GM10248 (cell line): ENCODE measurements around the gene HKDC1.

Experiments used
- CTCF ChIA-PET: fragments of 300-600 bp; sonication (Branson Sonifier 250); formaldehyde crosslinking; extraction: SDS; loops from one replicate; lab custom pipeline; 2021; ENCODE audit warnings: antibody characterized with exemption; lab: Yijun Ruan, JAX
- POLR2A ChIA-PET: fragments of 350-650 bp; sonication (Branson Sonifier 250); formaldehyde crosslinking; extraction: SDS; loops from one replicate; lab custom pipeline; 2020; ENCODE audit warnings: antibody characterized with exemption; lab: Yijun Ruan, JAX
- DNase-seq: peaks from one replicate; pipeline ENCODE4 v3.0.0; 2012; ENCODE audit errors: extremely low spot score
- CTCF ChIP-seq: IDR thresholded peaks from 2 replicates; pipeline ENCODE4 v1.5.1; 2012; ENCODE audit warnings: mild to moderate bottlenecking, low read depth; ENCODE audit errors: extremely low read depth, missing control alignments, control extremely low read depth

Gene HKDC1

GRCh38 chr10:69311309-69311708 lies 91.2 kb downstream of the HKDC1 start:
- no peak for TF ChIP-seq CTCF
- CTCF ChIA-PET = interaction anchor here (1.2 kb wide), 1 partner anchor 97 kb away, joined by 4 read pairs; no protein-coding TSS in a partner anchor
- POLR2A ChIA-PET = interaction anchor here (0.6 kb wide), 1 partner anchor 350 kb away, joined by 3 read pairs; no protein-coding TSS in a partner anchor
- DNase-seq = no peak

- POLR2A ChIA-PET = no interaction called here
- no peak for TF ChIP-seq CTCF
- CTCF ChIA-PET = no interaction called here
- DNase-seq = no peak
Observed at GRCh38 chr10:69312528-69312927, 92.4 kb downstream of the HKDC1 start.

GRCh38 chr10:69315100-69315542 lies 95.0 kb downstream of the HKDC1 start:
- TF ChIP-seq CTCF = no peak
- POLR2A ChIA-PET = no interaction called here
- CTCF ChIA-PET = interaction anchor here (1.1 to 2.1 kb wide), 2 partner anchors 20 to 92 kb away, joined by 3 to 4 read pairs; no protein-coding TSS in a partner anchor
- DNase-seq = no peak

- no peak for TF ChIP-seq CTCF
- POLR2A ChIA-PET = no interaction called here
- CTCF ChIA-PET = interaction anchor here (1.1 kb wide), 1 partner anchor 21 kb away, joined by 3 read pairs; no protein-coding TSS in a partner anchor
Observed at GRCh38 chr10:69315610-69316312, 95.6 kb downstream of the HKDC1 start.

DNA sequence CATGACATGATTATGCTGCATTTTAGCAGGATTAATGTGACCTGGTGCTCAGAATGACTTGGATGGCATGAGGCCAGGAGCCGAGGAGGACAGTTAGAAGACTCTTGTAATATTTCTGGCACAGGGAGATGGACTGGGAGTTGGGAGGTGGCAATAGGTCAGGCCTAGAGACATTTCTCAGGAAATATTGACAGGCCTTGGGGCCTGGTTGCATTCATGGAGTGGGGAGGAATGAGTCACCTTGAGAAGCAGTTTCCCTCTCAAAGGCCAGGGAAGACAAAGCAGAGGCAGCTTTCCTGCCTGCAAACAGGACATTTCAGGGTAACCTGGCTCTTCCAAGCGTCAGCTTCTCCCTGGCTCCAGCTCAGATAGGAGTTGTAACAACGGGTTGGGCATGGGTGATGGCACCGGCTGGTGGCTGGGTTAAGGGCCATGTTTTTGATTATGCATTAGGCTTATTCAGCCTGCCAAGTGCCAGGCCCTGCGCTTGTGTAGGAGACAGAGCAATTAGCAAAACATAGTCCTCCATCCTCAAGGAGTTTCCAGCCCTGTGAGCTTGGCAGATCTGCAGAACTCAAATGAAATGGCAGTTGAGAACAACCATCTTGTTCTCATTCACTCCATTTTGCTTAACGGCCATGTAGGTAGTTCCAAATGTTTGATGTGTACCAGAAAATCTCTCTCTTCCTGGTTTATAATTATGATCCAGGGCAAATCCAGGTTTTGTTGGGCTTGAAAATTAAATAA lies 96.4 kb downstream of the HKDC1 start:
- CTCF ChIA-PET = interaction anchor here (1.0 to 2.2 kb wide), 5 partner anchors 9 to 91 kb away, joined by 3 to 7 read pairs (median 6); no protein-coding TSS in a partner anchor
- DNase-seq = no peak
- POLR2A ChIA-PET = no interaction called here

More at GRCh38 chr10:69315610-69316312, 95.6 kb downstream of the HKDC1 start:
- no peak for DNase-seq

More for the DNA sequence above, 96.4 kb downstream of the HKDC1 start:
- no peak for TF ChIP-seq CTCF
